ENCODE data around the gene KASH5. TPM values are rescaled to one million over a fixed set of nuclear protein-coding genes. Genes with fewer than 3 reads are reported as not detected.

Gene KASH5
- total and polyA plus RNA-seq, 5 experiments from 2014 or later: 0.22 to 0.36 TPM; not detected in 3

- DNase-seq (no peak), ATAC-seq (no peak)
- POLR2A ChIA-PET: interaction anchor here (0.5 to 1.5 kb wide), 2 partner anchors 9 to 31 kb away, joined by 4 read pairs; no protein-coding TSS in a partner anchor
- Mint-ChIP-seq H3K27me3 (peaks cover 27 to 62% (median 47%) of the 10 kb centered on the region in 5 donors), H3K4me3 (no peak overlapping the region), H3K9me3 (peaks cover 0 to 2% (median 0%) of the 10 kb centered on the region in 9 donors), H3K4me1 (peaks cover 22 to 27% (median 24%) of the 10 kb centered on the region in 4 donors), H3K27ac (no peak overlapping the region), H3K36me3 (peaks cover 0 to 3% (median 0%) of the 10 kb centered on the region in 3 donors)
Observed at GRCh38 chr19:49418511-49418910, 30.5 kb downstream of the KASH5 start.

- peaks cover 31 to 69% (median 53%) of the 10 kb centered on the region in 5 donors for H3K27me3 Mint-ChIP-seq
- ATAC-seq (no peak), DNase-seq (no peak)
- H3K9me3 Mint-ChIP-seq: peaks cover 0 to 2% (median 0%) of the 10 kb centered on the region in 9 donors
- H3K27ac Mint-ChIP-seq: no peak overlapping the region
- H3K4me3 Mint-ChIP-seq: no peak overlapping the region
- H3K4me1 Mint-ChIP-seq: peaks cover 28 to 34% (median 31%) of the 10 kb centered on the region in 4 donors
- POLR2A ChIA-PET: interaction anchor here (1.1 to 1.7 kb wide), 3 partner anchors 15 to 76 kb away, joined by 3 to 4 read pairs (median 4); no protein-coding TSS in a partner anchor
- H3K36me3 Mint-ChIP-seq: peaks cover 0 to 3% (median 0%) of the 10 kb centered on the region in 3 donors
Observed at GRCh38 chr19:49419173-49419572, 31.1 kb downstream of the KASH5 start.

DNA sequence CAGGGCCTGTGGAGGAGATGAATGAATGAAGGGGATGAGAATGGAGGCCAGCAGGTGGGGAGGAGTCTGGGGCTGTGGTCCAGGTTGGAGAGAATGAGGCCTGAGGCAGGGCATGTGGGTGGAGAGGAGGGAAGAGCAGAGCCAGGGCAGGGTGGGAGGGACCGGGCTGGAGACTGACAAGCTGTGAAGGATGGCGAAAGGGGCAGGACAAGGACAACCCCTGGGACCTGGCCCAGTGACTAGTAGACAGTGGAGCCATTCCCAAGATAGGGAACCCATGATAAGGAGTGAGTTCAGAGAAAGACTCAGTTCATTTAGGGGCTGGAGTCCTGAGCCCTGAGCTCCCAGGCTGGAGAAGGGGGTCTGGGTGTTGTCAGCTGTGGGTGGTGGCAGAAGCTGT lies 32.2 kb downstream of the KASH5 start:
- POLR2A ChIA-PET: interaction anchor here (1.2 to 1.7 kb wide), 4 partner anchors 11 to 23 kb away, joined by 3 to 5 read pairs (median 4); no protein-coding TSS in a partner anchor
- peak overlapping the region in 2 of 10 donors; percentile 42 to 73 for H3K4me3 Mint-ChIP-seq
- H3K27me3 Mint-ChIP-seq: peaks cover 36 to 79% (median 63%) of the 10 kb centered on the region in 5 donors
- H3K27ac Mint-ChIP-seq: peak overlapping the region in 3 of 10 donors; percentile 31 to 39 (median 33)
- ATAC-seq (no peak), DNase-seq (no peak)
- peaks cover 0 to 2% (median 0%) of the 10 kb centered on the region in 9 donors for H3K9me3 Mint-ChIP-seq
- peaks cover 32 to 42% (median 34%) of the 10 kb centered on the region in 4 donors for H3K4me1 Mint-ChIP-seq
- peaks cover 0 to 3% (median 0%) of the 10 kb centered on the region in 3 donors for H3K36me3 Mint-ChIP-seq

GRCh38 chr19:49421039-49421877 lies 33.2 kb downstream of the KASH5 start:
- H3K9me3 Mint-ChIP-seq: peaks cover 0 to 2% (median 0%) of the 10 kb centered on the region in 9 donors
- peak overlapping the region in 4 of 10 donors; percentile 53 to 88 (median 72) for H3K27ac Mint-ChIP-seq
- POLR2A ChIA-PET: interaction anchor here (1.3 to 1.7 kb wide), 2 partner anchors 13 to 18 kb away, joined by 3 to 4 read pairs; no protein-coding TSS in a partner anchor
- peak; percentile 21 to 72 for ATAC-seq
- H3K27me3 Mint-ChIP-seq: peaks cover 44 to 90% (median 73%) of the 10 kb centered on the region in 5 donors
- peaks cover 34 to 52% (median 42%) of the 10 kb centered on the region in 4 donors for H3K4me1 Mint-ChIP-seq
- peak in 1 of 10 donors; percentile 25 for DNase-seq
- peak overlapping the region; percentile 7 to 89 (median 72) for H3K4me3 Mint-ChIP-seq
- peaks cover 0 to 3% (median 0%) of the 10 kb centered on the region in 3 donors for H3K36me3 Mint-ChIP-seq

DNA sequence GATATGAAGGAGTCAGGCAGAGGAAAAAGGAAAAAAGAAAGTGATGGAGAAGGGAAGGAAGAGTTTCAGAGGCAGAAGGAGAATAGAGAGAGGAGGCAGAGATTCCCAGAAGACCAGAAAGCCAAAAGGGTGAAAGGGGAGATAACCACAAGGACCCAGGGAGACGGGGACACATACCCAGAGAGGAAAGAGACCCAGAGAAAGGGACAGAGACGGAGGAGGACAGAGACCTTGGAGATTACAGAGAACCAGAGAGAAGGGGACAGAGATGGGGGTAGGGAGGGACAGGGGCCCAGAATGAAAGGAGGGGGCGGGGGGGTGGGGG lies 33.8 kb downstream of the KASH5 start:
- Mint-ChIP-seq H3K4me3 (peak overlapping the region in 9 of 10 donors; percentile 43 to 89 (median 72)), H3K27me3 (peaks cover 50 to 95% (median 79%) of the 10 kb centered on the region in 5 donors), H3K4me1 (peaks cover 40 to 56% (median 48%) of the 10 kb centered on the region in 4 donors), H3K27ac (peak overlapping the region in 3 of 10 donors; percentile 58 to 88 (median 85)), H3K9me3 (peaks cover 0 to 2% (median 0%) of the 10 kb centered on the region in 9 donors), H3K36me3 (peaks cover 0 to 9% (median 0%) of the 10 kb centered on the region in 3 donors)
- DNase-seq: no peak
- ATAC-seq: no peak
- POLR2A ChIA-PET: interaction anchor here (1.5 kb wide), 1 partner anchor 12 kb away, joined by 4 read pairs; no protein-coding TSS in a partner anchor

GRCh38 chr19:49422407-49423070 lies 34.5 kb downstream of the KASH5 start:
- POLR2A ChIA-PET: interaction anchor here (1.5 kb wide), 1 partner anchor 11 kb away, joined by 4 read pairs; no protein-coding TSS in a partner anchor
- peak overlapping the region in 3 of 10 donors; percentile 7 to 86 (median 74) for H3K27ac Mint-ChIP-seq

GRCh38 chr19:49423071-49423984 lies 35.3 kb downstream of the KASH5 start, which contains the start of gene PTH2:
Gene PTH2, minus strand, starts transcription at chr19:49423441. Its CDS starts 102 bp downstream, at chr19:49423339.
- peaks cover 57 to 100% (median 83%) of the 10 kb centered on the region in 5 donors for H3K27me3 Mint-ChIP-seq
- POLR2A ChIA-PET: interaction anchor here (1.0 to 3.1 kb wide), 3 partner anchors 10 to 16 kb away, joined by 3 to 11 read pairs (median 4); no protein-coding TSS in a partner anchor
- DNase-seq (peak in 1 of 10 donors; percentile 60), ATAC-seq (peak in 1 of 2 donors; percentile 13)
- peaks cover 0 to 2% (median 0%) of the 10 kb centered on the region in 9 donors for H3K9me3 Mint-ChIP-seq
- peaks cover 0 to 10% (median 0%) of the 10 kb centered on the region in 3 donors for H3K36me3 Mint-ChIP-seq
- H3K4me3 Mint-ChIP-seq: peak within 1 kb of the TSS; percentile 69 to 91 (median 79)
- H3K4me1 Mint-ChIP-seq: peaks cover 48 to 66% (median 61%) of the 10 kb centered on the region in 4 donors
- H3K27ac Mint-ChIP-seq: peak within 1 kb of the TSS in 5 of 10 donors; percentile 7 to 86 (median 72)

More at GRCh38 chr19:49422407-49423070, 34.5 kb downstream of the KASH5 start:
- Mint-ChIP-seq H3K27me3 (peaks cover 55 to 100% (median 82%) of the 10 kb centered on the region in 5 donors), H3K4me3 (peak overlapping the region; percentile 69 to 91 (median 78)), H3K9me3 (peaks cover 0 to 2% (median 0%) of the 10 kb centered on the region in 9 donors), H3K36me3 (peaks cover 0 to 10% (median 0%) of the 10 kb centered on the region in 3 donors), H3K4me1 (peaks cover 45 to 62% (median 53%) of the 10 kb centered on the region in 4 donors)
- DNase-seq: peak in 4 of 10 donors; percentile 21 to 51 (median 46)
- ATAC-seq: peak; percentile 40 to 45

GRCh38 chr19:49423985-49424303 lies 35.9 kb downstream of the KASH5 start:
- peaks cover 0 to 2% (median 0%) of the 10 kb centered on the region in 9 donors for H3K9me3 Mint-ChIP-seq
- peaks cover 56 to 100% (median 83%) of the 10 kb centered on the region in 5 donors for H3K27me3 Mint-ChIP-seq
- H3K36me3 Mint-ChIP-seq: peaks cover 0 to 10% (median 0%) of the 10 kb centered on the region in 3 donors
- peak; percentile 53 to 61 for ATAC-seq
- POLR2A ChIA-PET: interaction anchor here (0.7 to 3.1 kb wide), 3 partner anchors 12 to 16 kb away, joined by 3 to 11 read pairs (median 3); no protein-coding TSS in a partner anchor
- peaks cover 50 to 71% (median 66%) of the 10 kb centered on the region in 4 donors for H3K4me1 Mint-ChIP-seq
- peak overlapping the region; percentile 48 to 81 (median 74) for H3K4me3 Mint-ChIP-seq
- peak overlapping the region in 4 of 10 donors; percentile 7 to 72 (median 49) for H3K27ac Mint-ChIP-seq
- peak in 3 of 10 donors; percentile 43 to 55 (median 44) for DNase-seq

DNA sequence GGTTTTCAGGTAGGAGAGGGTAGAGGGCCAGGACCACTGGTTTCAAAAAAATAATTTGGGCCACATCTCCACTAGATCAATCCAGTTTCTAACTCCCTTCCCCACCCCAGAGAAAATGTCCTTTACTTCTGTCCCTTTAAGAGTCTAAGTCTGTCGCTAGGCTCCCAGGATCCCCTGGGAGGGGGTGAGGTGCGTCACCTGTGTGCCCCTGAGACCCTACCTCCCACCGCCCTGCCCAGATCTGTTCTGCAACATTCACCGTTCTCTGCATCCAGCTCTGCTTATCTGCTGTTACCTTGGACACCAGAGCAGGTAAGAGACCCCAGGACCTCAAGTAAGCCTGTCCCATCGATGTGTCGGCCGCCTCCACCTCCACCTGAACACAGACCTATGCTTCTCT lies 37.1 kb downstream of the KASH5 start, which contains the start of gene GFY:
Gene GFY (plus strand): TSS at position 211 of the 400 bp plus-strand sequence. CDS start 1,043 bp downstream, outside the sequence.
- no peak for DNase-seq
- no peak for ATAC-seq
- Mint-ChIP-seq H3K4me1 (peaks cover 52 to 72% (median 66%) of the 10 kb centered on the region in 4 donors), H3K9me3 (peaks cover 0 to 2% (median 0%) of the 10 kb centered on the region in 9 donors), H3K27me3 (peaks cover 55 to 100% (median 79%) of the 10 kb centered on the region in 5 donors), H3K27ac (peak within 1 kb of the TSS in 3 of 10 donors; percentile 2 to 67 (median 41)), H3K4me3 (peak within 1 kb of the TSS in 8 of 10 donors; percentile 43 to 81 (median 72)), H3K36me3 (peaks cover 0 to 10% (median 4%) of the 10 kb centered on the region in 3 donors)
- POLR2A ChIA-PET: interaction anchor here (0.6 to 3.1 kb wide), 3 partner anchors 14 to 130 kb away, joined by 3 to 11 read pairs (median 4); no protein-coding TSS in a partner anchor

DNA sequence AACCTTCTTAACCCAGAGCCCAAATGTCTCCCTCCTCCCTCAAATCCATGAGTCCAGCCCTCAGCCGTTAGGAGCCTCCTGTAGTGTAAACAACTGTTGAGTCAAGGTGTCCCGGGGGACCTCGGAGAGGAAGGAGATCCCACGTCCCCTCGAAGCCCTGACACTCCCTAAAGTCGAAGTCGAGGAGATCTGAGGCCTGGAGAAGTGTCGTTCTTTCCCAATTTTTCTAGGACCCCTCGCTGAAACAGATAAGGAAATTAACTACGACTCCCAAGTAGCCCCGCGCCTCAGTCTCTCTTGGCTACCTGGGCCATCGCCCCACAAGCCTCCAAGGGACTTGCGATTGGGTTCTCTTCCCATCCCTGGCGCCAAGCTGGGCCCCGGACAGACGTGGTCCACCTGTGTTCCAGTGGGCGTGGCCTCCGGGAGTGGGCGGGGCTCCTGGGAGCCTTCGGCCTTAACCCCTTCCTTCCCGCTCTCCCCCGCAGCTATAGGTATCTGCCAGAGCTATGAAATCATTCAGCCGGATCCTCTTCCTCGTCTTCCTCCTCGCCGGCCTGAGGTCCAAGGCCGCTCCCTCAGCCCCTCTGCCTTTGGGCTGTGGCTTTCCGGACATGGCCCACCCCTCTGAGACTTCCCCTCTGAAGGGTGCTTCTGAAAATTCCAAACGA lies 38.0 kb downstream of the KASH5 start:
- DNase-seq: no peak
- peak overlapping the region in 7 of 10 donors; percentile 14 to 65 (median 61) for H3K4me3 Mint-ChIP-seq

More for the DNA sequence above, 38.0 kb downstream of the KASH5 start:
- peaks cover 54 to 69% (median 64%) of the 10 kb centered on the region in 4 donors for H3K4me1 Mint-ChIP-seq
- ATAC-seq: no peak
- H3K9me3 Mint-ChIP-seq: no peaks in the 10 kb centered on the region
- peaks cover 0 to 10% (median 4%) of the 10 kb centered on the region in 3 donors for H3K36me3 Mint-ChIP-seq
- POLR2A ChIA-PET: interaction anchor here (0.6 to 3.1 kb wide), 4 partner anchors 9 to 125 kb away, joined by 3 to 11 read pairs (median 3); no protein-coding TSS in a partner anchor
- peak overlapping the region in 3 of 10 donors; percentile 2 to 67 (median 41) for H3K27ac Mint-ChIP-seq
- peaks cover 58 to 100% (median 77%) of the 10 kb centered on the region in 5 donors for H3K27me3 Mint-ChIP-seq
